D721Med (cell line): Measurements from ENCODE around the gene F7.

ENCODE experiments used
- DNase-seq: peaks from one replicate; pipeline ENCODE4 v3.0.0; 2011; ENCODE audit warnings: low spot score; ENCODE audit not compliant: insufficient read length
- FAIRE-seq: peaks from 2 replicates; lab custom pipeline; 2011; peaks lifted over from hg19 to GRCh38; lab: Jason Lieb, UNC
- CTCF ChIP-seq: IDR thresholded peaks from 2 replicates; pipeline ENCODE4 v1.5.1; 2012; ENCODE audit warnings: mild to moderate bottlenecking, control low read depth; ENCODE audit not compliant: insufficient read depth; ENCODE audit errors: missing control alignments

The F7 gene

DNA sequence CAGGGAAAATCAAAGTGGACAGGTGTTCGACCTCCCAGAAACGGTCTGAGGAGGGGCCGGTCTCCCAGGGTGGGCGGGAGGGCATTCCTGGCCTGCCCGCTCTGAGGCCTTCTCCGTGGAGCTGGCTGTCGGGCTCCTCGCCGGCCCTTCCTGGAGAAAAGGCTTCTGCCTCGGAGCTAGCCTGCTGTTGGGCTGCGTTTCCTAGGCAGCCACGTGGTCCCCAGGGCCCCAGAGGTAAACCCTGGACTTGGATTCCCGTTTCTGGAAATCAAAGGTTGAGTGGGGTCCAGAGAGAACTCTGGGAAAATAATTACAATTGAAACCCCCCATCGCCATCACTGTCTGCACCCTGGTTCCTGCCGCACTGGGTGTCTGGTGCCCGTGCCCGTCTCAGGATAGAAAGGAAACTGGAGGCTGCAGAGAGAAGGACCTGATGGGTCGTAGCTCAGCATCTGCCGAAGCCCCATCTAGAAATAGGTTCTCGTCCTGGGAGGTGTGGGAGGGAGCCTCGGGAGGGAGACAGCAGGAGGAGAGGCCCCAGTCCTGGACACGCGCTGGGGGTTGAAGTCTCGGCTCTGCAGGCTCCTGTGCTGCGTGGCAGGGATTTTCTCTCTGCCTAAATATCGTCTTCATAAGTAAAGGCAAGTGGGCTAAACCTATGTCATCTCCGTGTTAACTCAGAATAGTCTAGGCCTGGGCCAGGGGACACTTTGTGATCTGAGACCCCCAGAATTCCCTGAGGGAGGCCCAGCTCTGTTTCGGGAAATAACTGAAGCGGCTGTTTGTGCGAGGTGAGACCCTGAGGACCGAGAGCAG lies 45.2 kb downstream of the F7 start:
- FAIRE-seq (no peak), DNase-seq (no peak)
- TF ChIP-seq CTCF: no peak

GRCh38 chr13:113151745-113152690 lies 46.4 kb downstream of the F7 start:
- FAIRE-seq (no peak), DNase-seq (no peak)
- TF ChIP-seq CTCF: no peak

DNA sequence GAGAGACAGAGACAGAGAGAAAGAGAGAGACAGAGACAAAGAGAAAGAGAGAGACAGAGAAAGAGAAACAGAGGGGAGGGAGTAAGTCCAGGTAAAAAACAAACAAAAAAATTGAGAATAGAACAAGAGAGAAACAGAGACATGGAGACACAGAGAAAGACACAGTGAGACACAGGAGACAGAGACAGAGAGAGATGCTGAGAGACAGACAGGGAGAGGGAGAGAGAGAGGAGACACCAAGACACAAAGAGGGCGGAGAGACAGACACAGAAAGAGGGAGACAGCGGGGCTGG lies 47.0 kb downstream of the F7 start:
- FAIRE-seq: no peak
- TF ChIP-seq CTCF: no peak
- DNase-seq: no peak

DNA sequence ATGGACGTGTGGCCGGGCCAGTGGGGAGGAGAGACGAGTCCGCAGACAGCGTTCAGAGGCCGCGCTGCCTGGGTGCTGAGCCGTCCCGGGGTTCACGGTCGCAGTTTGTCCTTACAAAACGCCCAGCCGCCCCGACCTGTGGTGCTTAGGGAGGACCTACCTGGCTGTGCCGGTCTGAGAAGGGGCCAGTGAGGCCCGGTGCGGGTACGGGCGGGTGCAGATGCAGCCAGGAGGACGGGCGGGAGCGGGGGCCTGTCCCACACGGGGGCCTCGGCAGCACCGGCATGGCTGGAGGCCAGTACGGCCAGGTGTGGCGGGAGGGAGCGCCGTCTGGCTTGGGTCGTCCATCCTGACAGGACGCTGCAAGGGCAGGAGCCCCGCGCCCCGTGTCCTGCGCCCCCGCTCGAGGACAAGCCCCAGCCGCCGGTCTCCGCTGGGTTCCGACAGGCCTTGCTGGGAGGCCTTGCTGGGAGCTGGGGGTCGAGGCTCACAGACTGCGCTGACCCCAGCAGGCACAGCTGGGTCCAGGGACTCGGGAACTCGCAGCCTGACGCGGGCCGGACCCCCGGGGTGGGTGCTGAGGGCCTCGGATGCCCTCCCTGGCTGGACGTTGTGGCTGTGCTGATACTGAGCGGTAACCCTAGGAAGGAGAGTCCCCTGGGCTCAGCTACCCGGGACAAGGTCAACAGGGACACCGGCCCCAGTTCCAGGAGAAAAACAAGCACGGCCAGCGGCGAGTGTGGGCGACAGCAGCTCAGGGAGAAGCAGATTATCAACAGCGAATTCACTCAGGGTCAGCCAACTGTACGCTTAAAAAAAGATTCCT lies 47.6 kb downstream of the F7 start:
- DNase-seq: no peak
- no peak for TF ChIP-seq CTCF
- no peak for FAIRE-seq

DNA sequence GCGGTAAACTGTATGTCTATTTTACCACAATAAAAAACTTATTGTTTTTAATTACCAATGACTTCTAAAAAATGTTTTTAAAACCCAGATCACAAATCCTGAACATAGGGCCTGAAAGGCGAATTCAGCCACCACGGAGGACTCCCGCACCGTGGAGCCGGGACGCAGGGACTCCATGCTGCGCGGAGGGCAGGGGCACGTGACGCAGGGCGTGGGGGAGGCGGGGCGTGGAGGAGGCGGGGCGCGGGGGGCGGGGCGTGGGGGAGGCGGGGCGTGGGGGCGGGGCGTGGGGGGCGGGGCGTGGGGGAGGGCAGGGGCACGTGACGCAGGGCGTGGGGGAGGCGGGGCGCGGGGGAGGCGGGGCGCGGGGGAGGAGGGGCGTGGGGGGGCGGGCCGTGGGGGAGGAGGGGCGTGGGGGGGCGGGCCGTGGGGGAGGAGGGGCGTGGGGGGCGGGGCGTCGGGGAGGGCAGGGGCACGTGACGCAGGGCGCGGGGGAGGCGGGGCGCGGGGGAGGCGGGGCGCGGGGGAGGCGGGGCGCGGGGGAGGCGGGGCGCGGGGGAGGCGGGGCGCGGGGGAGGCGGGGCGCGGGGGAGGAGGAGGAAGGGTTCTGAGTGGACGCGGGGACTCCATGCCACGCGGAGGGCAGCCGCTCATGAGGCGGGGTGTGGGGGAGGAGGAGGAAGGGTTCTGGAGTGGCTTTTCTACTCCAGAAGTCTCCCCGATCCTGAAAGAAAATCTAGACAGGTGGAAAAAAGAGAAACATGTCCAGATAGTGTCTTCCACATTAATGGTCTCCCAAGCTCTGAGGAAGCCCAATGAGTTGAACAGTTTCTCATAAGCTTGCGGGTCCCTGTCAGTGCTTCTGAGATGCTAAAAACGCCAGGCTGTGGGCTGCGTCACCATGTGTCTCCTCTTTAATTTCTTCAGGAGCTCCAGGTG lies 48.5 kb downstream of the F7 start:
- FAIRE-seq: no peak
- peak; percentile 66 for DNase-seq
- no peak for TF ChIP-seq CTCF

DNA sequence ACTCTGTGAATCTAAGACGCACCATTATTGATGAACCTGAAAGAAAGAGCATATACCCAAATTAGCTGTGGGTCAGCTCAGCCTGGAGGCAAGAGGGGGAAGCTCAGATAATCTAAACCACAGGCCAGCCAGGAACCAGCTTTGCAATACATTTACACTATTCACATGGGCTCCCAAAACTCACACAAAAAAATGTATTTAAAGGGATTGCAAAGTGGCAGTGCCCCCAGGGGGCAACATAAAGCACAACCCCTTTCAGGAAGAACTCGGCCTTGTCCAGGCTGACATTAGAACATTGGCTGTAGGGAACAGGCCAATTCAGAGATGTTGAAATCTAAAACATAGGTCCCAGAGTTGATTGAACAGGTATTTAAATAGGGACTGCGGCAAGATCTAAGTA lies 49.6 kb downstream of the F7 start:
- no peak for DNase-seq
- FAIRE-seq: no peak
- TF ChIP-seq CTCF: no peak
